NCI-H2107 (cell line): ENCODE measurements around the gene DKK1.

ENCODE experiments used
- DNase-seq: peaks from one replicate; lab custom pipeline; 2025; lab: John Stamatoyannopoulos, UW

The DKK1 gene, protein sequence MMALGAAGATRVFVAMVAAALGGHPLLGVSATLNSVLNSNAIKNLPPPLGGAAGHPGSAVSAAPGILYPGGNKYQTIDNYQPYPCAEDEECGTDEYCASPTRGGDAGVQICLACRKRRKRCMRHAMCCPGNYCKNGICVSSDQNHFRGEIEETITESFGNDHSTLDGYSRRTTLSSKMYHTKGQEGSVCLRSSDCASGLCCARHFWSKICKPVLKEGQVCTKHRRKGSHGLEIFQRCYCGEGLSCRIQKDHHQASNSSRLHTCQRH

DNA sequence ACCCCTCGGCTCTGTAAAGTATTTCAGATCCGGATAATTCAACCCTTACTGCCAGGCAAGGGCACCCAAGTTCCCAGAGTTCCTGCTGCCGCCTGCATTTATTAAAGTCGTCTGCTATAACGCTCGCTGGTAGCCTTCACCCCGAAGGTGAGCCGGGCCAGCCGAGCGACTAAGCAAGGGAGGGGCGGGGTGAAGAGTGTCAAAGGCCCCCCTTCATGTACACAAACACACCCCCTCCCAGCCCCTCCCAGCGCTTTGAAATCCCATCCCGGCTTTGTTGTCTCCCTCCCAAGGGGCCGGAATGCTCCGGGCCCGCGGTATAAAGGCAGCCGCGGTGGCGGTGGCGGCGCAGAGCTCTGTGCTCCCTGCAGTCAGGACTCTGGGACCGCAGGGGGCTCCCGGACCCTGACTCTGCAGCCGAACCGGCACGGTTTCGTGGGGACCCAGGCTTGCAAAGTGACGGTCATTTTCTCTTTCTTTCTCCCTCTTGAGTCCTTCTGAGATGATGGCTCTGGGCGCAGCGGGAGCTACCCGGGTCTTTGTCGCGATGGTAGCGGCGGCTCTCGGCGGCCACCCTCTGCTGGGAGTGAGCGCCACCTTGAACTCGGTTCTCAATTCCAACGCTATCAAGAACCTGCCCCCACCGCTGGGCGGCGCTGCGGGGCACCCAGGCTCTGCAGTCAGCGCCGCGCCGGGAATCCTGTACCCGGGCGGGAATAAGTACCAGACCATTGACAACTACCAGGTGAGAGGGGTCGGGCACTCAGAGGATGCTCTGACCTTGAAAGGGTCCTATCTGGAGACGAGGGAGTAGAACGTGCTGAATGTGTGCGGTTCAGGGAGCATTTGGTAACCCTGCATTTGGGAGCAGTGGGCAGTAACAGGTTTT is at the start of gene DKK1:
DKK1 (plus strand) TSS at position 349 of the 889 bp plus-strand sequence; CDS start at position 503, 154 bp downstream.
- DNase-seq: no peak

DNA sequence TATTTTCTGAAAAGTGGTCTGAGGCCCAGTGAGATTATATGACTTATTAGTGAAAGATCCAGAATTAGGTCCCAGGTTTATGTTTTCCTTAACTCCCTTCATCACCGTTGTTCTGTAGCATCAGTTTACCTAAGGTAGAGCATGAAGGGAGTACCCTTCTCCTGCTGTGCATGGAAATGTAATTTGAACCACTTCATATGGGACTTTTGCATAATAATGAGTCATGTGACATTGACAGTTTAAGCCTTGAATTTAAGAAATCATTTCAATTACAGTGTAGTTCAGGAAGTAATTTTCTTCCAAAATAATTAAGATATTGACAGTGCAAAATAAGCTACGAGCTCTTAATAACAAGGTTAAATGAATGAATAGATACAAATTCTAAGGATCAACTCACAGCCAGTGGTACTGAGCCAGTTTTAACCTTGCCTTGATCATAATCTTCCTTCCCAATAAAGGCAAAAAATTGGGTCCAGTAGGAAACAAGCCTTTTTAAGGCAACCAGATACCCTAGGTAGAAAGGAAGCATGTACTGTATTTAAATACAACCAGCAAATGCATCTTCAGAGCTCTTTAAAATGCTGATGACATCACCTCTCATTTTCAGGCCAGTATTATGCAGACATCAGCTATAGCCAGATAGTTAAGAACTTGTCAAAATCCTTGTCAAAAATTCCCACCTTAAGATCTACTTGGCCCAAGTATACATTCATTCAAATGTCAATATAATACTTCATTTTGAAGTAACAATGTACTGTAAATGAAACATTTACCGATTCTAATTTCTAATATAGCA is 48.8 kb upstream of the DKK1 start:
- DNase-seq: no peak

DNA sequence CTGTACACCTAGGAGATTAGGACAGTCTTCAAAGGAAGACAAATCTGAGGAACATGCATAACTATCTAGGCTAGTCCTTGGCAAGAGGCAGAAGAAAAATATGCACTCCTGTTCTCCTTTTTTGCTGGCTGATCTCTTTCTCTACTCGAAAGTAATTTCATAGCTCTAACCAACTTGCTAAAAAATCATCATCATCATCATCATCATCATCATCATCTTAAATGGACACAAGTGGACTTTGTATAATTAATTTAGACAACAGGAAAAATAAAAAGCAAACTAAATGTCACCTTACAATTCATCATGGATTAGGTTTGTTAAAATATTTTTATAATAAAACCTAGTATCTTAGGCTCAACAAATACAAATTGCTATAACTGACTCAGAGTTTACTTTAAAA is 47.2 kb upstream of the DKK1 start:
- DNase-seq: no peak

DNA sequence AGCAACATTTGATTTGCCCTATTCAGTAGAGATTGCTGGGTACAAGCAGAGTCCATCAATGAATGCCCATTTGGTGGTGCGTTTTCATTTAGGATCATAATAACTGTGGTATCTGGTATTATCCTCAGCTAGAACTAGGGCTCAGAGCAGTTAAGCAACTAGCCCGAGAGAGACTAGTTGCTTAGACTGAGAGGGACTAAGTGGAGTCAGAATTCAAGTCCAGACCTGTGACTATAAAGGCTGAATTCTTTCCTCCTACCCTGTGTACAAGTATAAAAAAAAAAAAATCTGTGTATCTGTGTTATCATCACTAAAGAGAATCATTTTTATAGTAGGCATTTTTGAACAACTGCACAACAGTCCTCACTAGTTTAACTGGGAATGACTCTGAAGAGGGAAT is 45.3 kb upstream of the DKK1 start:
- no peak for DNase-seq

DNA sequence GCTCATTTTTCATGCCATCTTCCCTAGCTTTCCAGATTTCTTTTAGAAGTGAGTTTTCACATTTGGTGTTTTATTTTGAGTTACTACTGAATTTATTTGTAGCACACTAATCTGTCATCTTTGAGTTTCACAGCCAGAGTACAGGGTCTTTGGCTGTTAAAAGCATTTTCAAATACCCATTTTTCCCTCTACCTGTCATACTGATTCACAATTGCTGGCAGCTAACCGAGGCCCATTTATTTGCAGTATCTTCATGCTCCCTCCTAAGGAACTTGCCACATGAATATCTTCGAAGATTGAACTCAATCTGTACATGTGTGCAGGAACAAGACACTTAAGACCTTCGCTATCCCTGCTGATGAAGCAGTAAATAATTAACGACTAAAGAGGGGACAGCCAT is 44.8 kb upstream of the DKK1 start:
- DNase-seq: no peak

DNA sequence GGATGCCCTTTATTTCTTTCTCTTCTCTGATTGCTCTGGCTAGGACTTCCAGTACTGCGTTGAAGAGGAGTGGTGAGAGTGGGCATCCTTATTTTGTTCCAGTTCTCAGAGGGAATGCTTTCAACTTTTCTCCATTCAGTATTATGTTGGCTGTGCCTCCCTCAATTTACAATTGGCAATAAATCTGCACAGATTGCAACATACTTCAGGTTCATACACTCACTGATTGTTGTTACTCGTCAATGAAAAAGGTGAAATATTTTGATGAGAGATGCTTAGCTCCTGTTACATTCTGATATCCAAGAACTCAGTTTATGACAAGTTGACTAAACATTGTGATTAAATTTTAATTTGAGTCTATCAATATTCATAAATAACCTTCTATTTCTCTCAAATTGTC is 37.9 kb upstream of the DKK1 start:
- DNase-seq: no peak

DNA sequence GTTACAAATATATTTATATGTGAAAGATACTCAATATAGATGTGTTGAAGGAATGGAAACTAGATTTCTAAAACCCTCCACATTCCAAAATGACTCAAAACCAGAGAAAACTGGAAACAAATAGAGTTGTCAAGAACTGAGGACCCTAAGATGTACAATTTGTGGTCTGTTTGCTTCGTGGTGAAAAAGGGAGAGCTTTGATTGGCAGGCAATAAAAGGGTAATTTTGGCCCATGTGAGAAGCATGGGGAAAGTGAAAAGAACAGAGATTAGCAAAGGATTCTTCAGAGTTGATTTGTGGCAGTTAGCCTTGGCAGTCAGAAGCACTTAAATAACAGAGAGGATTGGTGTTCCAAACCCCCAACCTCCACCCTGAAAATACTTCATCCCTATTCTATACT is 37.1 kb upstream of the DKK1 start:
- no peak for DNase-seq

DNA sequence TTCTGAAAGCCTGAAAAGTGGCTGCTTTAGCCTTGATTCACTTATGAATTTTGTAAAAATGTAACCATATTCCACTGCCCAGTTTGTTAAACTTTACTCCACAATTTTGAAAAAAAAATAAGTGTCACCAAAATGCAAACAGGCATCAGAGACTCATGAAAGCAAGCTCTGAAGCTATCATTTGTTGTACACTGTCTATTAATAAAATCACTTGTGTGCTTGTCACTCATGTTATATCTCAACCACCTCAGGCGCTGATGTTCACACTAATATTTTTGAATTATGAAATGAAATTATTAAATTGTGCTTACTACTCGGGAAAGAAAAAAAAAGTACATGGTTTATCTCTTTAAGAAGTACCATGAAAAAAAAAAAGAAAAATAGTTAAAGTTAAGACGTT is 34.5 kb upstream of the DKK1 start:
- DNase-seq: no peak

DNA sequence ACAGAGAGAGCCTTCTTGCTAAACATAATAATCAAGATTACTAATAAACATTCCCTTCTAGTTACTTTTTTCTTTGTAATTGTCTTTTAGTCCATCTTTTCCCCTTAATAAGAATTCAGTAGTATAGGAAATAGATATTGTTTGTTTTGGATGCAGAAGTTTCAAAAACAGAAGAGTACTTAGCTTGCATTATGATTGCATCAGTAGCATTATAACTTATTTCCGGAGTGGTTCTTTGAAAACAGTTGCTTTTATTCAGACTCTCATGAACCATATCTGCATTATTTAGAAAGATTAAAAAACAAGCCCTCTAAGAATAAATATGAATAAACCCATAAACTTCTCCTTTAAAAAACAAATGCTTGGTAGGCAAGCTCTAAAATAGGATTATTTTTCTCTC is 34.0 kb upstream of the DKK1 start:
- DNase-seq: no peak

DNA sequence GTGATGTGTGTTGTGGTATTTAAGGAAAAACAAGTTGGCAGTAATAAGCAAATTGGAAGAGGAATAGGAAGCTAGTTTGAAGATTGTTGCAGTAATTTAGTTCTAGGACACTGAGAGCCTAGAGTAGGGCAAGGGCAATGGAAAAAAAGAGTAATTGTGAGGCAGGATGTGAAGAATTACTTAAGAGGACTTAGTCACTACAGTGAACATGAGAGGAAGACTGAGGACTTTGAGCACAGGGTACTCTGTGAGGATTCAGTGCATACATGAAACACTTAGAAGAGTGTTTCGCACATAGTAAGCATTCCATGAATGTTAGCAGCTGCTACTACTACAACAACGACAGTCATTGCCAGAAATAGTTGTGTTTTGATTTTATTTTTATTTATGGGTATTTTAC is 30.9 kb upstream of the DKK1 start:
- DNase-seq: no peak

DNA sequence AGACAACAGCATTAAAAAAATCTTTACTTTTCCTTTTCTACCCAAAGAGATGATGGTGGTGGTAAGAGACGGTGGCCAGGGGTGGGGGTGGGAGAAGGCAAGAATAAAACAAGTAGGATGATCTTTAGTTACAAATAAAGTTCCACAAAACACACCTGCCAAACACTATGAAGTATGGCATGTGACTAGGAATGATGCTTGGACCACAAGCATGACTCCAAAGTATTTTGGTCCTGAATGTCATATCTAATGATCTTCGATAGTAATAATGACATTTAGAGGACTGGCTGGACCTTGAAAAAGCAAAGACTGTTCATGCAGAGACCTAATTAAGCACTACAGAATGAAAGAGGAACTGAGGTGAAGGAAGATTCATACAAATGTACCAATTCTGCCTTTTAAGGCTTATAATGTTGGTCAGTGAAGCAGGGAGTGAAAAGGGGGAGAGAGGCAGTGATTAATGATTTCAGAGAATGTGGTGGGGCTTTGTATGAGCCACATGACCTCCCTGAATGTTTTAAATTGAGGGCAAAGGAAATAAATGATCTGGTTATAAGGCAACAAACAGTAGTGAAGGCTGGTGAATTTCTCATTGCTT is 29.6 kb upstream of the DKK1 start:
- no peak for DNase-seq

DNA sequence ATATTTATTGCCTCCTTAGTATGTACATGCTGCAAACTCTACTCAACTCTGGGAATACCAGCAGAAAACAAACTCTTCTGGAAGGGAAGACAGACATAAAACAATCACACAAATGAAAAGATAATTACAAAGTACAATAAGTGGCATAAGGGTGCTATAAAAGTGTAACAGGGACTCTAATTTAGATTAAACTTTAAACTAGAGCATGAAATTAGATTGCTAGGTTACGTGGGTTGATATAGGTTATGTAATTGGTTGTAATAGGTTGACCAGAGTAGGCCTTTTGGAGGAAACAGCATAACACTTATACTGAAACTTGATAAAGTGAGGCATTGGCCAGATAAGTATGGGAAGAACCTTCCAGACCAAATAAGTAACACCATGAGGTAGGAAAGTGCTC is 26.2 kb upstream of the DKK1 start:
- DNase-seq: no peak

DNA sequence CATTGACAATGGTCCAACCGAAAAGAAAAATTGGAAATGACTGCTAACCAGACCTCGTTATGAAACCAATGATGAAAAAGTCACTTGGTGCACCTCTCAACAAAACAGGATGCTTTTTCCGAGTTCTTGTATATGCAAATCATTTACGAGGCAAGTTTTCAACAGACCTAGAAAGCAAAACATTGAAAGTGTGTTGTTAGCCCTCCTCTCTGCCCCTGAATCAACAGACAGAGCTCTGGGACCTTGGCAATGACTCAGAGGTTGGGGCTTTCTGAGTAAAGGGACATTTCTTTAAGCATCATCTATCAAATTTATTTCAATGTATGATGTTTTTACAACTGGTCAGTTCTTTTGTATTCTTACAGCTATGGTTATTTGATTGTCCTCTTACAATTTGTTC is 16.3 kb upstream of the DKK1 start:
- DNase-seq: no peak

DNA sequence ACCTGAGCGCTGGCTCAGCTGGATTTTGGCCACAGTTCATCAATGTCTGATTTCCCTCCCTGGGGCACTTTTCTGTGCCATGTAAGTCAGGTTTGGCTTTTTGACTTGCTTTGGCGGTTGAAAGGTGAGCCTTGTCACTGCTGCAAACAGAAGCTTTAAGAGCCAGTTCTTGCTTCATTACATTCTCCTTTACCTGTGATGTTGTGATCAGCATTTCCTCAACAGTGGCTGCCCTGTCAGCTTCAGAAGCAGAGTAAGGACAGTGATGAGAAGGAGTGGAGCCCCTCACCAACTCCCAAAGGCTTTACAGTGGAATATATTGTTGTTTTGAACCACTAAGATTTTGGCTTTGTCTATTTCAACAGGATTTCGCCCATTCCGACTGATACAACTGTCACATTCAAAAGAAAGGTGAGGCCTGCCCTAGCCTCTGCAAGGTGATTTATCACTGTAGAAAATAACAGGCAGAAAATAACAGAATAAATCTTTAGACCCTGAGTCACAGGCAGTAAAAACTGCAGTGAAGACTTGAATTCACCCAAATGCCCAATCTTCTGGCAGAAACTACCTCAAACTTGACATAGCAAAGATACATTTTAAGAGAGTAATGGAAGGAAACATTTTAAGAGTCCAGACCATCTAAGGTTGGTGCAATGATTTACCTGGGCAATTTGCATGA is 13.3 kb upstream of the DKK1 start:
- no peak for DNase-seq

DNA sequence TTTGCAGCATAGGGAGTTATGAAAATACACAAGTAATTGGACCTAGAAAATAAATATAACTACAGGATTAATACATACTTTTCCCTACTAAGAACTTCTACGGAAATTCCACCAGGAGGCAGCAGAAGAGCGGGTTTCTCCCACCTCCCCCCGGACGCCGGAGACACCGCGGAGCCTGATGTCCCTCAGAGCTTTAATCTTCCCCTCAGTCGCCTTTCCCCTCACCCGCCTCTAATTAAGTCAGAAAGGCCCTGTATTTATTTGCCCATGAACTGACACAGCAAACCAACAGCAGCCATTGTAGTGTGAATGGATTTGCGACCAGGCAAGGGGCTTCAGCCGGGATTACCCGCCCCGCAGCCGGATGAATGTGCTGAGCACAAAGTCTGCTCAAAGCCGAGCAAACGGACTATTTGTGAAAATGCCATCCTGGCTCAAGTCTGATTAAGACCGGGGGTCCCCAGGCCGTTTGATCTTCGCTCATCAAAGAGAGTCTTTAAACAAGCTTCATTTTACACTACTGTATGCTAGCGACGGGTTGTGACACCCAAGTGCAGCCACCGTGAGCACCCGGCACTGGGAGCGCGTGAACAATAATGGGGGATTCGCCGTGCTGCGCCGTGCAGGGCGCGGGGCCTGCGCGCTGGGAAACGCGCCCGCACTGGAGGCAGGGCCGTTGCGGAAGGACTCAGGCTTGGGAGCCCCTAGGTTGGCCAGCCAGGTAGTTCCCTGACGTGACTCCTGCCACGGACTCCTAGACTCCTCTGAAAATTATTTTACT is 5.6 kb upstream of the DKK1 start:
- DNase-seq: no peak

DNA sequence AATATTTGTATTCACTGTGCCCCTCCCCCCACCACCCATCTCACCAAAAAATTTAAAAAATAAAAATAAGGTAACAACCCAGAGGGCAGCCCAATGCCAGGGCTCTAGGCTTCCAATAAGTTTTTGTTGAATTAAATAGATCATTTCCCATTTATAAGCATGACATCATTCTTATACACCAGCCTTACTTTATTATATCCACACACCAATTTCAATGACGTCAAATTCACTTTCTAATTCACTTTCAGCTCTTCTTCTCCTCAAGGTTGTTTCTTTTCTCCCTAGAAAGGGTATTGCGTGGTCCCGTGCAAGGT is 1.2 kb upstream of the DKK1 start:
- DNase-seq: no peak

DNA sequence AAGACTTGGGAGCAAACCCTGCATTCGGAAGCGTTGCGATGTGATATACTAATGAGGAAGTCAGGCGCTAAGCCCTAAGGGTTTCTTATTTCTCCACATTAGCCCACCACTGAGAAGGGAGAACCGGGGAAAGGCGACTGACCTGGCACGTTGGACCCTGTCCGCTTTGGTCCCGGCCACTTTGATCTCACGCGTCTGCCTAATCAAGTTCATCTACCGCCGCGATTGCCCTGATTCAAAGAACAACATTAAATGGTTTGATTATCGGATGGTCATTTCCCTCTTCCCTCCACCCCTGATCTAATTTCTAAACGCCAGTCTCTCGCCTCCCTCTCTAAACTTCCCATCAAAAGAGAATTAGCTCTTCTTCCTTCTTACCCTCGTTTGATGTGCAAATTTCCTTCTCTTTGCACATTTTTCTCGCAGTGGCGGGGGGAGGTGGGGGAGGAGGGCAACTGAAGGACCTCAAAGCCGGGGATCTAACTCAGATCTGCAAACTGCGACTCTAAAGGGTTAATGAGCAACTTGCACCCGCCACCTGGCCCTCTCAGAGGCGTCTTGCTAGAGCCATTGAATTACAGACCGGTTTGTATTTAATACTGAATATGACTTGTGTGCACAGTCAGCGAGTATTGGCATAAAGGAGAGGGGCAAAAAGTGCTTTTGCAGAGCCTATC is 687 bp upstream of the DKK1 start:
- DNase-seq: no peak

DNA sequence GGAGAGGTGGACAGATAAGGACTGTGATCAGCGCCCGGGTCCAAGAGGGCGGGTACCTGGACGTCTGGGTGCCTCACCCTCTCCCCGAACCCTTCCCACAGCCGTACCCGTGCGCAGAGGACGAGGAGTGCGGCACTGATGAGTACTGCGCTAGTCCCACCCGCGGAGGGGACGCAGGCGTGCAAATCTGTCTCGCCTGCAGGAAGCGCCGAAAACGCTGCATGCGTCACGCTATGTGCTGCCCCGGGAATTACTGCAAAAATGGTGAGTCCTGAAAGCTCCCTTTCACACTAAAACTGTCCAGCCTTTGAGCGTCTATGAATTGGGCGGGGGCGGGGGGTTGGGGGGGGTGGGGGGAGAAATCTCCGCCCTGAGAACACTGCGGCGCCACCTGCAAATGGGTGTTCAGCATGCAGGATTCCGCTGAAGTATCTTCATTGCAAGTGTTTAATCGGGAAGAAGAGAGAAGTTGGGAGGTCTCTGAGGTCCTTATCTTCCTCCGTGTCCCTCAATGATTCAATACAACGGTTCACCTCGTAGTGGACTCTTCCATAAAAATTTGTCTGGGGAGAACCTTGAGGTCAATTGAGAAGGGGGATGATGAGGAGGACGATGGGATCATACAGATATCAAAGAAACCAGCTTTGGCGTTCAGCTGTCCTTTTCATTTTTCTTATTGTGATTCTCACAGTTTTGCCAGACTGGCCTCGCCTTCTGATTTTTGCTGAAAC is 906 bp downstream of the DKK1 start:
- no peak for DNase-seq

DNA sequence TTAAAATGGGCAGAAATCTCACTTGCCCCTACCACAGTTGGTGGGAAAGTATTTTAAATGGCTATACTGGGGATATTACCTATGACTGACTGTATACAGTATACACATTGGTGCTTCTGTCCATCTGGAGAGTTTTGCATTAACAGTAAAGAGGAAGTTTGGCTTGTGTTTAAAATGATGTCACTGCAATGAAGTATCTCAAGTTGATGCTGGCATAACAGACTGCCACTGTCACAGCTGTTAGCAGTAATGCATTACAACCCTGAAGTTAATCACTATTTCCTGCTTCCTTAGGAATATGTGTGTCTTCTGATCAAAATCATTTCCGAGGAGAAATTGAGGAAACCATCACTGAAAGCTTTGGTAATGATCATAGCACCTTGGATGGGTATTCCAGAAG is 1.9 kb downstream of the DKK1 start:
- DNase-seq: no peak

DNA sequence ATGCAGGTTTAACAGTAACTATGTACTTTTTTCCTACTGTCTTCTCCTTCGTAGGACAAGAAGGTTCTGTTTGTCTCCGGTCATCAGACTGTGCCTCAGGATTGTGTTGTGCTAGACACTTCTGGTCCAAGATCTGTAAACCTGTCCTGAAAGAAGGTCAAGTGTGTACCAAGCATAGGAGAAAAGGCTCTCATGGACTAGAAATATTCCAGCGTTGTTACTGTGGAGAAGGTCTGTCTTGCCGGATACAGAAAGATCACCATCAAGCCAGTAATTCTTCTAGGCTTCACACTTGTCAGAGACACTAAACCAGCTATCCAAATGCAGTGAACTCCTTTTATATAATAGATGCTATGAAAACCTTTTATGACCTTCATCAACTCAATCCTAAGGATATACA is 2.4 kb downstream of the DKK1 start:
- DNase-seq: no peak
